Thoracic aorta (tissue), 2 donors: ENCODE results near the gene ADAMTS2. TPM values are rescaled to one million over a fixed set of nuclear protein-coding genes. Genes with fewer than 3 reads are reported as not detected.

ENCODE experiments used
- ATAC-seq: fragments of 150-250 bp; one replicate; pipeline ENCODE4 v1.8.0; 2017; ENCODE audit warnings: low read depth; ENCODE audit not compliant: insufficient number of reproducible peaks, low FRiP score
- DNase-seq: peaks from one replicate; pipeline ENCODE4 v3.0.0-alpha.2; 2020; ENCODE audit warnings: low spot score
- H3K27ac ChIP-seq, 2 donors: fragments of 200-600 bp; sonication (generic); 1 replicate in 1 of 2; 2 replicates in 1 of 2; pipeline ENCODE4 v1.5.1; 2016; ENCODE audit warnings: mild to moderate bottlenecking in 2 of 2, moderate library complexity in 2 of 2
- H3K27me3 ChIP-seq: fragments of 200-600 bp; sonication (generic); replicated peaks from 2 replicates; pipeline ENCODE4 v1.6.0; 2016; ENCODE audit warnings: mild to moderate bottlenecking; ENCODE audit not compliant: insufficient read depth
- H3K36me3 ChIP-seq: fragments of 200-600 bp; sonication (generic); one replicate; pipeline ENCODE4 v1.5.1; 2016
- H3K4me1 ChIP-seq, 2 donors: fragments of 200-600 bp; sonication (generic); 1 replicate in 1 of 2; 2 replicates in 1 of 2; pipeline versions ENCODE4 v1.5.1 to v1.6.0; 2016; ENCODE audit warnings: low read depth in 2 of 2, mild to moderate bottlenecking in 1 of 2; ENCODE audit not compliant: control insufficient read depth in 1 of 2
- H3K4me3 ChIP-seq: fragments of 200-600 bp; sonication (generic); 2 replicates; pipeline ENCODE4 v1.5.1; 2016; ENCODE audit warnings: mild to moderate bottlenecking
- H3K9me3 ChIP-seq: fragments of 200-600 bp; sonication (generic); 2 replicates; pipeline ENCODE4 v1.5.1; 2016
- CTCF ChIP-seq: fragments of 200-600 bp; sonication (generic); IDR thresholded peaks from one replicate; pipeline ENCODE4 v1.5.1; 2019; ENCODE audit warnings: antibody characterized with exemption
- total RNA-seq, 2 donors: library from RNA; depleted of rRNA; stranded (reverse); fragments of >200 nt; gene quantifications; one replicate each; pipeline versions ENCODE4 v1.1.0 to v1.2.3, GENCODE V29; 2016

The ADAMTS2 gene
- total RNA-seq, 2 donors from 2014 or later = 34.4 to 60.7 TPM

- no peaks in the 10 kb centered on the region for H3K36me3 ChIP-seq
- H3K4me1 ChIP-seq = no peaks in the 10 kb centered on the region
- H3K4me3 ChIP-seq = no peak overlapping the region
- H3K27ac ChIP-seq = no peak overlapping the region
- H3K9me3 ChIP-seq = no peaks in the 10 kb centered on the region
- DNase-seq (no peak), ATAC-seq (no peak)
- TF ChIP-seq CTCF = no peak
- no peaks in the 10 kb centered on the region for H3K27me3 ChIP-seq
Measured at GRCh38 chr5:179373961-179374505, 28.8 kb upstream of the ADAMTS2 start.

- Histone ChIP-seq H3K4me3 (no peak overlapping the region), H3K27me3 (no peaks in the 10 kb centered on the region), H3K36me3 (no peaks in the 10 kb centered on the region), H3K4me1 (no peaks in the 10 kb centered on the region), H3K9me3 (no peaks in the 10 kb centered on the region), H3K27ac (no peak overlapping the region)
- no peak for ATAC-seq
- no peak for DNase-seq
- TF ChIP-seq CTCF = no peak
Measured at GRCh38 chr5:179373101-179373934, 28.1 kb upstream of the ADAMTS2 start.

GRCh38 chr5:179371681-179372680 is 26.7 kb upstream of the ADAMTS2 start:
- H3K4me3 ChIP-seq = no peak overlapping the region
- DNase-seq = no peak
- H3K27ac ChIP-seq = no peak overlapping the region
- H3K4me1 ChIP-seq = no peaks in the 10 kb centered on the region
- no peak for TF ChIP-seq CTCF
- no peaks in the 10 kb centered on the region for H3K9me3 ChIP-seq
- no peaks in the 10 kb centered on the region for H3K27me3 ChIP-seq
- no peak for ATAC-seq
- no peaks in the 10 kb centered on the region for H3K36me3 ChIP-seq

- H3K9me3 ChIP-seq = no peaks in the 10 kb centered on the region
- no peaks in the 10 kb centered on the region for H3K27me3 ChIP-seq
- no peak for ATAC-seq
- no peaks in the 10 kb centered on the region for H3K36me3 ChIP-seq
- no peak for DNase-seq
- no peak for TF ChIP-seq CTCF
- H3K27ac ChIP-seq = no peak overlapping the region
- no peaks in the 10 kb centered on the region for H3K4me1 ChIP-seq
- no peak overlapping the region for H3K4me3 ChIP-seq
Measured at GRCh38 chr5:179371121-179371510, 25.9 kb upstream of the ADAMTS2 start.
